HG02970 (cell line): Measurements from ENCODE around the gene NSMCE1.
"Not testable (repeated sequence)": the region's sequence is repeated elsewhere in the genome, so short reads cannot be mapped to it uniquely, and the experiment has no call there.

Source experiments
- ATAC-seq: cut with Tn5 transposase; IDR thresholded peaks from one replicate; pipeline ENCODE4 v1.9.1; 2021; ENCODE audit warnings: mild to moderate bottlenecking, moderate library complexity, moderate number of reproducible peaks; ENCODE audit not compliant: unreplicated experiment, low FRiP score

Gene NSMCE1

DNA sequence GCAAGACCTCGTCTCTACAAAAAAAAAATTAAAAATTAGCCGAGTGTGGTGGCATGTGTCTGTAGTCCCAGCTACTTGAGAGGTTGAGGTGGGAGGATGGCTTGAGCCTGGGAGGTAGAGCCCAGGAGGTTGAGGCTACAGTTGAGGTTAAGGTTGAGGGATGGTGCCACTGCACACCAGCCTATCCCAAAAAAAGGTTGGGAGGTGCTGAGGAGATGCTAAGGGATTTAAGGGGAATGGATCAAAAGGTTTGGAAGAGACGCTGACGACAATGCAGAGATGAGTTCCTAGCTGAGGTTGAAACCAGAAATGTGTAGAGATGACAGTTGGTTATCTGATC, 4.7 kb upstream of the NSMCE1 start:
- no peak for ATAC-seq

- not testable (repeated sequence) for ATAC-seq
These were observed 4.1 kb upstream of the NSMCE1 start for GRCh38 chr16:27272697-27273096.

GRCh38 chr16:27272076-27272475, 3.5 kb upstream of the NSMCE1 start:
- ATAC-seq, result no peak

DNA sequence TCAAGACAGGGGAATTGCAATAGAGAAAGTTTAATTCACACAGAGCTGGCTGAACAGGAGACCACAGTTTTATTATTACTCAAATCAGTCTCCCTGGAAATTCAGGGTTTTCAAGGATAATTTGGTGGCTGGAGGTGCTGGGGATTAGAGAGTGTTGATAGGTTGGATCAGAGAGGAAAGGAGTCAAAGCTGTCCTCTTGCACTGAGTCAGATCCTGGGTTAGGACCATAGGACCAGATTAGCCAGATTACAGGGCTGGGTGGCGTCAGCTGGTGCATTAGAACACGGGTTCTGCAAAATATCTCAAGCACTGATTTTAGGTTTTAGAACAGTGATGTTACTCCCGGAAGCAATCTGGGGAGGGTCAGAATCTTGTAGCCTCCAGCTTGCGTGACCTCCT, 1.8 kb upstream of the NSMCE1 start:
- no peak for ATAC-seq

DNA sequence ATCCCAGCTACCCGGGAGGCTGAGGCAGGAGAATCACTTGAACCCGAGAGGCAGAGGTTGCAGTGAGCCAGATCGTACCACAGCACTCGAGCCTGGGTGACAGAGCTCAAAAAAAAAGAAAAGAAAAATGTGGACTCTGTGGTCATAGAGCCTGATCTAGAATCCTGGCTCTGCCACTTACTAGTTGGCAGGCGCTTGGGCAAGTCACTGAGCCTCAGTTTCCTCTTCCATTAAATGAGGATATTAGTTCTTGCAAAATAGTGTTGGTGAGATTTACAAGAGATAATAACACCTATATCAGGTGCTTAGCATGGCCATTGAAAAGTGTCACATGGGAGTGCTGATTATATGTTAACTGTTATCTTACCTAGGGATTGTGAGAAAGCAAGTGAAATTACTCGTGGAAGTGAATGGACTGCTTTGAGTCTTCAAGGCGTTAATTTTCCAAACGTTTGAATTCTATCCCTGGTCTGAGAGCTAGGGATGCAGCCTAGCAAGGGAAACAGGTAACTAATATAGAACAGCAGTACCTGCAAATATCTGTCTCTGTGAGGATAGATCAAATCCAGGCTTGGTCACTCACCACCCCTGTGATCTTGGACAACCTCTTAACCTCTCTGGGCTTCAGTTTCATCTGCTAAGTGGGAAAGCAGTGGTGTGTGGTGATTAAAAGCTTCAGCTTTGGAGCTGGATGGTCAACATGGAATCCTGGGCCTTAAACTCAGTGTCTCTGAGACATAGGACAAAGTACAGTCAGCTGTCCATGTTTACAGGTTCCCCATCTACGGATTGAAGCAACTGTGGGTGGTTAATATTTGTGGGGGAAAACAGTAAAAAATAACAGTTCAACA, 953 bp upstream of the NSMCE1 start:
- no peak for ATAC-seq

GRCh38 chr16:27267037-27267677, 1.4 kb downstream of the NSMCE1 start:
- ATAC-seq, result no peak

DNA sequence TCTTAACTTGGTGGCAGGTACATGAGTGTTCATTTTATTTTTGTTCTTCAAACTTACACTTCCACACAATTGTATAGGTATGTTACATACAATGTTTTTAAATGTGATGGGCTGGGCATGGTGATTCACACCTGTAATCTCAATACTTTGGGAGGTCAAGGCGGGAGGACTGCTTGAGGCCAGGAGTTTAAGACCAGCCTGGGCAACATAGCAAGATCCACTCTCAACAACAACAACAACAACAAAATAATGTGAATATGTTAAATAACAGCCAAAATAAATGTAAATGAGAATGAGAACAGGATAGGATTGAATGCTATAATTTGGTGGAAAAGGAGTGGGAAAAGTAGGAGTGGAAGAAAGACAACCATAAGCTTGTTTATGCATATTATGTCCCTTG, 2.6 kb downstream of the NSMCE1 start:
- ATAC-seq, result no peak

- ATAC-seq, result no peak
These were observed 4.4 kb downstream of the NSMCE1 start for GRCh38 chr16:27264151-27264550.

GRCh38 chr16:27262904-27263423, 5.6 kb downstream of the NSMCE1 start:
- not testable (repeated sequence) for ATAC-seq

- ATAC-seq, result no peak
These were observed 8.9 kb downstream of the NSMCE1 start for GRCh38 chr16:27259710-27260109.

DNA sequence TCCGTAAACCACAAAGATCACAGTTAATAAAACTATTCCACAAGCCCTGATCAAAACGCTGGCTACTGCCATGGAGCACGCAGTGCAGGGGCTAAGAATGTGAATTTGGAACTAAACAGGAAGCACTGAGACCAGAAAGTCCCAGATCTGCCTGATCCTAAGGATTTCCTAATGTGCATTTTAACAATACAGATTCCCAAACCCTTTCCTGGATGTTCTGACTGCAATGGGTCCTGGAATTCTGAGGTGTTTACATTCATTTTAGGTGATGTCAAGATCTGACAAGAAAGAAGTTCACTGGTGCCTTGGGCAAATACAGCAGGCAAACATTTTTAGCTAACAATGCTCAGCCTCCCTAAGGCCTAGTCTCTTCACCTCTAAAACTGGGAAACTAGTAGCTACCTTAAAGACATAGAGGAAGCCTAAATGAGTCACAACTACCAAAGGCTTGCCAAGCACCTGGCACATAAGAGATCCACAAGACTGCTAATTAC, 10.3 kb downstream of the NSMCE1 start:
- ATAC-seq, result no peak

DNA sequence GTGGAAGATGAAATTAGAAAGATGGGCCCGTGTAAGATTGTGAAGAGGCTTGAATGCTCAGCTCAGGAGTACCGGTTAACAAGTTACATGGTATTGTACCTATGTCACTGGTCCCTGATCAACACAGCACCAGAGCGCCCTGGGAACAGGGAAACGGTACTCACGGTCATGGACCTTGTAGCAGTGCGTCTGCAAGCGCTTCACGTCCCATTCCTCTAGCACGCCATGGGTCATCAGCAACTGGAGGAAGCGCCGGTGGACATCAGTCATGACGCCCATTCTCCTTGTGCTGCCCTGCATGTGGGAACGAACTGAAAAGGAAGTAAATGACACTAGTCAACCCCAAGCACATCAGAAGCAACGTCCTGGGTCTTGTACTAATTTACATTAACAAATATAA, 11.3 kb downstream of the NSMCE1 start:
- ATAC-seq, result no peak

- no peak for ATAC-seq
These were observed 11.7 kb downstream of the NSMCE1 start for GRCh38 chr16:27256861-27257260.

GRCh38 chr16:27254262-27254811, 14.2 kb downstream of the NSMCE1 start:
- ATAC-seq, result peak; percentile 56

DNA sequence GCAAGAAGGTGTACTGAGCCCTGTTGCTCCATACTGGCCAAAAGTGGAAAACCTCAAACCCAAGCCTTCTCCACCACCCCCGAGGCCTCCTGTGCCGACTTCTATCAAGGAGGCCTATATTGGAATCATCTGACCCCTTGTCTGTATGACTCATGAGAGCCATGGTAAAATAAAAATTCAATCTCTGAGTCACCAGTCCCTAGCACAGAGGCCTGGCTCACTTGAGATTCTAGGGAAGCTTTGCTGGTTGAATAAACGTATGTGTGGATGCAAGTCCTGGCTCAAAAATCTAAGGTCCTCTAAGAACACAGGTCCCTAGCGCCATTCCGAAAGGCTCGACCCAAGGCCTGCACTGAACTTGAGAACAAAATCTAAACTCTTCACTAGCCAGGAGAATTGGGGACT, 15.0 kb downstream of the NSMCE1 start:
- no peak for ATAC-seq

DNA sequence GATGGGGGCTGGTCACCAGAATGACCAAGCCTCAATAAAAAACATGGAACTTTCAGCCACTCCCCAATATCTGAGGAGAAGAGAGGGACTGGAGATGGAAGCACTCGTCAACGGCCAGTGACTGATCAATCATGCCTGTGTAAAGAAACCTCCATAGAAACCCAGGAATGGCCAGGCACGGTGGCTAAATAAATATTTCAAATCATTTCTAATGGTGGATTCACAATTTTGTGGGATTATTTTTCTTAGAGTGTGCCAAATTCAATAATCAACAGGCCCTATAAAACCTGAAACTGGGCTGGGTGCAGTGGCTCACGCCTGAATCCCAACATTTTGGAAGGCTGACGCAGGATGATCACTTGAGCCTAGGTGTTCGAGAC, 16.4 kb downstream of the NSMCE1 start:
- no peak for ATAC-seq

DNA sequence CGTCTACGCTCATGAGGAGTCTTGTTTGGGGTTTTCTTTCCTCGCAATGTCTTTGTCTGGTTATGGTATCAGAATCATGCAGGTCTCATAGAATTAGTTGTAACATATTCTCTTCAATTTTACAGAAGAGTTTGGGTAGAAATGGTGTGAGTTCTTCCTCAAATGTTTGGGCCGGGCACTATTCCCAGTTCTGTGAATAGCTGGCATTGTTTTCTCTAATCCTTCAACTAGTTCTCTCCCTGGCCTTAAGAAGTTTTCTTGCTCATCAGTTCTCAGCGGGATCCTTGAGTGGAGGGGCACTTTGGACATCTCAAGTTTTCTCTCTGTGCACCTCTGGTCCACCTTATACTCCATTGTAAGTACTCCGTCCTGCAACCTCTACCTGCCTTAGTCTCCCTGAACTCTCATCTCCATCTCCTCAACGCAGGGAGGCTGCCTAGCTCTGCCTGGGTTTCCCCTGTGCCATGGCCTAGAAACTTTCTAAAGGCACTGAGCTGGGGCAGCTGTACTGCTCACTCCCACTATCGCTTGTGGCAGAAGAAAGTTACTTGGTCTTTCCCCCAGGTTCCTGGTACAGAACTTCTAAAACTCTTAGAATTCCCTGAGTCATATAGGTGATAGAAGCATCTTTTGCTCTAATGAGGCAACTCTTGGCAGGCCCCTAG, 16.9 kb downstream of the NSMCE1 start:
- no peak for ATAC-seq

DNA sequence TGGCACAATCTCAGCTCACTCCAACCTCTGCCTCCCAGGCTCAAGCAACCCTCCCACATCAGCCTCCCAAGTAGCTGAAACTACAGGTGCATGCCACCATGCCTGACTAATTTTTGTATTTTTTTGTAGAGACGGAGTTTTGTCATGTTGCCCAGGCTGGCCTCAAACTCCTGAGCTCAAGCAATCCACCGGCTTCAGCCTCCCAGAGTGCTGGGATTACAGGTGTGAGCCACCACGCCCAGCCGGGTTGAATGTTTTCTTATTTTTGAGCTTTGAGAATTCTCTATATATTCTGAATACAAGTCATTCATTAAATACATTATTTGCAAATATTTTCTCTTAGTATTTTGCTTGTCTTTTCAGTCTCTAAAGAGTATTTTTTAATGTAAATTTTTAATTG, 19.7 kb downstream of the NSMCE1 start:
- not testable (repeated sequence) for ATAC-seq

GRCh38 chr16:27248036-27248435, 20.5 kb downstream of the NSMCE1 start:
- no peak for ATAC-seq

DNA sequence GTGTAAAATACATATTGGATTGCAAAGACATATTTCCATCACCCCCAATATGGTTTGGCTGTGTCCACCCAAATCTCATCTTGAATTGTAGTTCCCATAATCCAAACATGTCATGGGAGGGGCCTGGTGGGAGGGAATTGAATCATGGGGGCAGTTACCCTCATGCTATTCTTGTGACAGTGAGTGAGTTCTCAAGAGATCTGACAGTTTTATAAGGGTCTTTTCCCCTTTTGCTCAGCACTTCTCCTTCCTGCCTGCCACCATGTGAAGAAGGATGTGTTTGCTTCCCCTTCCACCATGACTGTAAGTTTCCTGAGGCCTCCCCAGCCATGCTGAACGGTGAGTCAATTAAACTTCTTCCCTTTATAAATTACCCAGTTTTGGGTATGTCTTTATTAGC, 21.5 kb downstream of the NSMCE1 start:
- ATAC-seq, result not testable (repeated sequence)

DNA sequence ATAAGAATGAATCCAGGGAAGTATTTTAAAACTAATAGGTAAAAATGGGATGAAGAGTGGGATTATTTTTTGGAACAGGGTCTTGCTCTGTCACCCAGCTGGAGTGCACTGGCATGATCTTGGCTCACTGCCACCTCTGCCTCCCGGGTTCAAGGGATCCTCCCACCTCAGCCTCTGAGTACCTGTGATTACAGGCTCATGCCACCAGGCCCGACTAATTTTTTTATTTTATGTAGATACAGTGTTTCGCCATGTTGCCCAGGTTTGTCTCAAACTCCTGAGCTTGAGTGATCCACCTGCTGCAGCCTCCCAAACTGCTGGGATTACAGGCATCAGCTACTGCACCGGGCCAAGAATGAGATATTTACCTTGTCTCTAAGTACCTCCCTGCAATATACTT, 22.1 kb downstream of the NSMCE1 start:
- no peak for ATAC-seq
